Measurements from ENCODE around the gene PLEKHA7. TPM values are rescaled to one million over a fixed set of nuclear protein-coding genes. Genes with fewer than 3 reads are reported as not detected.

The PLEKHA7 gene
- polyA plus RNA-seq, 1 donor (not counting 4 experiments of a cell fraction or from before 2014, with no cell fraction given) = 1.4 TPM

DNA sequence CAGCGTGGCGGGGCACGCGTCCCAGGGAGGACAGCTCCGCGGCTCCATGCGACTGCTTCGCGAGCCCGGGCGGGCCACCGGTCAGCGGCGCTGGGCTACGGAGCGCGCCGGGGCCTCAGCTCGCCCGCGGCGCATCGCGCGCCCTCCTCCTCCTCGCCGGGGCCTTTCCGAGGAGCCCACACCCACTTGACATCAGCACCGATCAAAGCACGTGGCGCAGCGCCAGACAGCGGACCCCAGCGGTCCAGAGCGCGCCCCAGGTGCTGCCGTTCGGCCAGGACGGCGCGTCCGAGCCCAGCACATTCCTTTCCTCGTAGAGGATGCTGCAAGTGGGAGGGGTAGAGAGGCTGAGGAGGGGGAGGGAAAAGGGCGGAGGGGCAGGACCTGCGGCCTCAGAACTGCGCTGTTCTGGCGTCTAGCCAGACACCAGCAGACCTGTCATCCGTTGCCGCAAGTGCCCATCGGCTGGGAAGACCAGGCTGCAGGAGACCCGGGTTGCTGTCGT, 88.6 kb downstream of the PLEKHA7 start:
- H4K20me1 ChIP-seq (ENCODE audit: control insufficient read depth, extremely low read depth, insufficient read depth, low read length) = no peaks in the 10 kb centered on the region
- H3K27me3 ChIP-seq (ENCODE audit: control insufficient read depth, extremely low read depth, insufficient read depth, low read length) = peaks cover 14% of the 10 kb centered on the region
- peaks cover 16% of the 10 kb centered on the region for H3K4me1 ChIP-seq (ENCODE audit: control insufficient read depth, extremely low read depth, insufficient read depth, low read length)
- H3K36me3 ChIP-seq (ENCODE audit: control insufficient read depth in 2 of 2, extremely low read depth in 1 of 2, insufficient read depth in 2 of 2, low read length in 2 of 2) = no peaks in the 10 kb centered on the region
- H3K27ac ChIP-seq (ENCODE audit: control insufficient read depth, insufficient read depth, low read length) = no peak overlapping the region
- no peaks in the 10 kb centered on the region for H3K9me3 ChIP-seq (ENCODE audit: control insufficient read depth, low read depth, low read length)
- peak overlapping the region; percentile 97 for H3K4me2 ChIP-seq (ENCODE audit: control insufficient read depth, extremely low read depth, insufficient read depth, low read depth, low read length)
- TF ChIP-seq, protein P1, sequence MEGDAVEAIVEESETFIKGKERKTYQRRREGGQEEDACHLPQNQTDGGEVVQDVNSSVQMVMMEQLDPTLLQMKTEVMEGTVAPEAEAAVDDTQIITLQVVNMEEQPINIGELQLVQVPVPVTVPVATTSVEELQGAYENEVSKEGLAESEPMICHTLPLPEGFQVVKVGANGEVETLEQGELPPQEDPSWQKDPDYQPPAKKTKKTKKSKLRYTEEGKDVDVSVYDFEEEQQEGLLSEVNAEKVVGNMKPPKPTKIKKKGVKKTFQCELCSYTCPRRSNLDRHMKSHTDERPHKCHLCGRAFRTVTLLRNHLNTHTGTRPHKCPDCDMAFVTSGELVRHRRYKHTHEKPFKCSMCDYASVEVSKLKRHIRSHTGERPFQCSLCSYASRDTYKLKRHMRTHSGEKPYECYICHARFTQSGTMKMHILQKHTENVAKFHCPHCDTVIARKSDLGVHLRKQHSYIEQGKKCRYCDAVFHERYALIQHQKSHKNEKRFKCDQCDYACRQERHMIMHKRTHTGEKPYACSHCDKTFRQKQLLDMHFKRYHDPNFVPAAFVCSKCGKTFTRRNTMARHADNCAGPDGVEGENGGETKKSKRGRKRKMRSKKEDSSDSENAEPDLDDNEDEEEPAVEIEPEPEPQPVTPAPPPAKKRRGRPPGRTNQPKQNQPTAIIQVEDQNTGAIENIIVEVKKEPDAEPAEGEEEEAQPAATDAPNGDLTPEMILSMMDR (optimal IDR thresholded peaks at IDR 0.05 in 1 of 3, IDR thresholded peaks at IDR 0.05 in 1 of 3, conservative IDR thresholded peaks at IDR 0.05 in 1 of 3; ENCODE audit: extremely low read depth in 1 of 3, insufficient read depth in 2 of 3, low read length in 3 of 3) = no peak
- TF ChIP-seq EZH2 (IDR thresholded peaks at IDR 0.05; ENCODE audit: low read length) = peak; percentile 56
- no peaks in the 10 kb centered on the region for H3K9me1 ChIP-seq (ENCODE audit: control insufficient read depth, extremely low read depth, insufficient read depth, low read length)
- peak overlapping the region; percentile 51 to 72 (median 66) for H3K4me3 ChIP-seq (ENCODE audit: control insufficient read depth in 2 of 3, extremely low read depth in 1 of 3, insufficient read depth in 2 of 3, low read depth in 1 of 3, low read length in 3 of 3)
- dilution Hi-C loops (cut with MboI; ENCODE audit: extremely low pct_ligation_motif_present, low sequenced_read_pairs) = no loop called here
- FAIRE-seq (no peak), DNase-seq (ENCODE audit: low read depth, low spot score) (peak; percentile 23)
- H3K9ac ChIP-seq (ENCODE audit: control insufficient read depth, extremely low read depth, insufficient read depth, low read length) = no peak overlapping the region
- H3K79me2 ChIP-seq (ENCODE audit: control insufficient read depth, insufficient read depth, low read length) = no peaks in the 10 kb centered on the region
- peak overlapping the region; percentile 47 for H2AFZ ChIP-seq (ENCODE audit: control insufficient read depth, low read length)

DNA sequence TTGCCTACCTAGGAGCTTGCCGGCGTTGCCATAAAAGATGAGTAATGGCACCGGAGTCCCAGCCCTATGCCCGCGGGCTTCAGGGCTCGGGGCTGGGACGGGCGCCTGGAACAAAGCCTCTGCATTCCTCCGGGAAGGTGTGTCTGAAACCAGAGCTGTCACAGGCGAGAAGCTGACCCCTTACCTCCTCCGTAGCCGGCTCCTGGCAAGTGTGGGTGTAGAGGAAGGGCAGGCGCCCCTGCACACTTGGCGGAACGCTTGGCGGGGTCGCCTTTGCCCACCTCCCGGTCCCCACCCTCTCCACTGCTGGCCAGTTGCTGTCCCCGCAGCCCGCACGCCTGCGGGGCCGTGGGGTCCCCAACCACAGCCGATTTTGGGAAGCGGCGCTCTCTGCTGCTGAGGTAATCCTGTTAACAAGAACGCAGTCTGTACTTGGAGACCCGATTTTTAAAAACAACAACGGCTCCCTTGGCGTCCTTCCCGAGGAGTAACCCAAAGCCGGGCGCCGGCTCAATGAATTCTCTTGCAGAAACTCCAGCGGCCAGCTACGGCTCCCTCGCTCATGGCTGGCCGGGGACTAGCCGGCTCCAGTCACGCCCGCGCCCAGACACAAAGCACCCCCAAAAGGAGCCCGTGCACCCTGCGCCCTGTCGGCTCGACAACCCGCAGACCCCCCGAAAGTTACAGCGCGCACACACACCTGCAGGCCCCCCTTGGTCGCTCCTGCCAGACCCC, 89.2 kb downstream of the PLEKHA7 start:
- H3K27ac ChIP-seq (ENCODE audit: control insufficient read depth, insufficient read depth, low read length) = no peak overlapping the region
- dilution Hi-C loops (cut with MboI; ENCODE audit: extremely low pct_ligation_motif_present, low sequenced_read_pairs) = loop anchor here (25.0 kb wide), 1 partner anchor 113 kb away; no protein-coding TSS in a partner anchor
- H3K9me3 ChIP-seq (ENCODE audit: control insufficient read depth, low read depth, low read length) = no peaks in the 10 kb centered on the region
- peak overlapping the region; percentile 54 for H3K9ac ChIP-seq (ENCODE audit: control insufficient read depth, extremely low read depth, insufficient read depth, low read length)
- FAIRE-seq (no peak), DNase-seq (ENCODE audit: low read depth, low spot score) (peak; percentile 63)
- peak overlapping the region; percentile 97 for H3K4me2 ChIP-seq (ENCODE audit: control insufficient read depth, extremely low read depth, insufficient read depth, low read depth, low read length)
- H3K9me1 ChIP-seq (ENCODE audit: control insufficient read depth, extremely low read depth, insufficient read depth, low read length) = no peaks in the 10 kb centered on the region
- H3K36me3 ChIP-seq (ENCODE audit: control insufficient read depth in 2 of 2, extremely low read depth in 1 of 2, insufficient read depth in 2 of 2, low read length in 2 of 2) = no peaks in the 10 kb centered on the region
- H2AFZ ChIP-seq (ENCODE audit: control insufficient read depth, low read length) = peak overlapping the region; percentile 13
- TF ChIP-seq, protein P1 (optimal IDR thresholded peaks at IDR 0.05 in 1 of 3, IDR thresholded peaks at IDR 0.05 in 1 of 3, conservative IDR thresholded peaks at IDR 0.05 in 1 of 3; ENCODE audit: extremely low read depth in 1 of 3, insufficient read depth in 2 of 3, low read length in 3 of 3) = no peak
- TF ChIP-seq EZH2 (IDR thresholded peaks at IDR 0.05; ENCODE audit: low read length) = no peak
- peaks cover 16% of the 10 kb centered on the region for H3K4me1 ChIP-seq (ENCODE audit: control insufficient read depth, extremely low read depth, insufficient read depth, low read length)
- H3K4me3 ChIP-seq (ENCODE audit: control insufficient read depth in 2 of 3, extremely low read depth in 1 of 3, insufficient read depth in 2 of 3, low read depth in 1 of 3, low read length in 3 of 3) = peak overlapping the region; percentile 51 to 72 (median 66)
- H3K27me3 ChIP-seq (ENCODE audit: control insufficient read depth, extremely low read depth, insufficient read depth, low read length) = peaks cover 14% of the 10 kb centered on the region
- no peaks in the 10 kb centered on the region for H3K79me2 ChIP-seq (ENCODE audit: control insufficient read depth, insufficient read depth, low read length)
- no peaks in the 10 kb centered on the region for H4K20me1 ChIP-seq (ENCODE audit: control insufficient read depth, extremely low read depth, insufficient read depth, low read length)

Data from keratinocyte (primary cell).